Medulla oblongata (tissue), 1 donor: ENCODE data around the gene TMPRSS4.

Experiments
- DNase-seq: peaks from one replicate; pipeline ENCODE4 v3.0.0-alpha.2; 2015; ENCODE audit errors: extremely low spot score

The TMPRSS4 gene

DNA sequence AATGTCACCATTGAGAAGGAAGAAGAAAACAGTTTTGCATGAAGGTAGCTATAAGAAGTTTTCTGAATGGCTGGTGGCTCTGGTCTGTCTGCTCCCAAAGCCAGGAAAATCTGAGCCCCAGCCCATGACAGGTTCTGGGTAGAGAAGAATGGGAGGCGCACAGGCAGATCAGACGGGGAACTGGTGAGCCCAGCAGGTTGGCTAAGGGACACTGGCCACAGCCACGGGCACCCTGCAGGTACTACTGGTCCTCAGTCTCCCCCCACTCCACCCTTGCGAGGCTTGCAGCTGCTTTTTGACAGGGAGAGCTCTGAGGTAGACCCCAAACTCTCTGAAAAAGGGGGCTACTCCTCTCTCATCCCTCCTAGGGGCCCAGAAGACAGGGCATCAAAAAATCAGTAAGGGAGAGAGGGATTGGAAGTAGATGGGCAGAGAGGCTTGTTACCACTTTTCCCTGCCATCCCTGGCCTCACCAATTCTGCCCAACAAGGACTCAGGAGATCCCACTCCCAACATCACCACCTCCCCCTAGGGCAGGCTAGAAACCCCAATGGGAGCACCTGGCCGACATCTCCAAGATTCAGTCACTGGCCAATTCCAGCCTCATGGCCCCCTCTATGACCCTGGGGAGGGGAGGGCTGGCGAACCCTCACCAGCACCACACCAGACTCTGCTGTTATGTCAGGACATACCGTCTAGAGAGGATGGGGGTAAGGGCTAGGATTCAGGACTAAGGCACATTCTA lies 58.3 kb downstream of the TMPRSS4 start:
- no peak for DNase-seq

DNA sequence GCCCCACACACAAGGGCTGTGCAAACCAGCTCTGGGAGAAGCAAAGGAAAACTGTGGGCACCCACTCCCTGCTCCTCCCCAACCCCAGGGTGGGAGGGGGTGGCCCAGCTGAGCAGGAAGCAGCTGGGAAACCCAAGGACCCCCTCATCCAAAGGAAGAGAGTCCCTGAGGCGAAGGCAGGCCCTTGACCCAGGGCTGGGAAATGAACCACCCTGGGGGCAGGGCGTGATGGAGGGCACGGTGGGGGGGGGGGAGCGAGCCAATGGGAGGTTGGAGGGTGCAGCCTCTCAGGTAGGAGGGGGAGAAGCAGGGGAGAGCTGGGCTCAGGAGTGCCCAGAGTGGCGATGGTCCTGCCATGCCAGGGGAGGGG lies 58.9 kb downstream of the TMPRSS4 start:
- DNase-seq, result no peak

DNA sequence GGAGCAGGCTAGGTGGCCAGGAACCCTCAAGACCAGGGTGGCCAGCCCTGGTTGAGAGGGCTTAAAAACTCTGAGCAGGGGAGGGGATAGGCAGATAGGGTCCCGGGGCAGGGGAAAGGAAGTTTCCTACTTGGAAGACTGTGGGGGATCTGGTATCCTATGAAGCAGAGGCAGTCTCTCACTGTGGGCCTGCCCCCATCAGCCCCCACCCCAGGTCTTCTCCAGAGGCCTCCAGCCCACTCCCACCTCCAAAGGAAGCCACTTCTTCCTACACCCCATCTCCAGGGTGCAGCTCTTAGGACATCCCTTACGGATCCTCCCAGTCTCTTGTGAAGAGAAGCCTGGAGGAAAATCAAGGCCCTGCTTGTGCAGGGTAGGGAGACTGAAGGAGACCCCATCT lies 59.5 kb downstream of the TMPRSS4 start:
- no peak for DNase-seq

DNA sequence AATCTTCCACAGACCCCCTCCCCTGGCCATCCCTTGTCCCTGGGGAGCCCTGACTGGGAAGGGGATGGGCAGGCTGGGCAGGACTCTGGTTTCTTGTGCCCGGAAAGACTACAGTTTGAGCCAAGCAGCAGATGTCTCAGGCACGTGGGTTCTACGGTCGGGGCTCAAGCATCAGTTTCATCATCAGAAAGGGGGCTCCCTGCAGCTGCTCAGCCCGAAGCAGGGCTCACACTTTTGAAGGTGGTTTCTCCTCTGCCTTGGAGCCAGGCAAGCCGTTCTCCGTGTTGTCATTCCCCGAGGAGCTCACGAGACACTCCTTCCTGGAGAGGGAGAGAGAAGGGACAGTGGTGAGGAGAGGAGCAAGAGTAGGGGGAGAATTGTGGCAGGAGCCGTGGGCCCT lies 59.9 kb downstream of the TMPRSS4 start:
- DNase-seq, result no peak

DNA sequence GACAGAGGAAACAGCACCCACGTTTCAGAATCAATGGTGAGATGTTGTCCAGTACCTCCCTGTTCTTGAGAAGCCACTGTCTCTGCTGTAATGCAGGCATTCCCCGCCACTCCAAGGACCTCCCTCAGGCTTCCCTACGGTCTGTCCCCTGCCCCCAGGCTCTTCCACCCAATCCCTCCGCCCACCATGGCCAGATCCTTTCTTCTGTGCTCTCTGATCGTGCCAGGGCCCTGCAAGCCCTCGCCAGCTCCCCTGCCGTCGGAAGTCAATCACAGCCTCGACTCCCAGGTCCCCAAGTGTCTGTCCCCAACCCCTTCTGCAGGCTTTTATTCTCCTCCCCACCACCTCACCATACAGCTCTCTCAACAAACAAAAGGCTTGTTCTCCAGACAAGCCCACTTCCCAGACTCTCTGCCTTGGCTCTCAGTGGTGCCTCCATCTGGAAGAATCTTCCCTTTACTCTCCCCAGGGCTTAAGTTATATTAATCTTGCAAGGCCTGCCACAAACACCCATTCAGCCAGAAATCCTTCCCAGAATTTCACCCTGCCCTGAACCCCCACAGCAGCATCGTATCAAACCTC lies 62.1 kb downstream of the TMPRSS4 start:
- no peak for DNase-seq

DNA sequence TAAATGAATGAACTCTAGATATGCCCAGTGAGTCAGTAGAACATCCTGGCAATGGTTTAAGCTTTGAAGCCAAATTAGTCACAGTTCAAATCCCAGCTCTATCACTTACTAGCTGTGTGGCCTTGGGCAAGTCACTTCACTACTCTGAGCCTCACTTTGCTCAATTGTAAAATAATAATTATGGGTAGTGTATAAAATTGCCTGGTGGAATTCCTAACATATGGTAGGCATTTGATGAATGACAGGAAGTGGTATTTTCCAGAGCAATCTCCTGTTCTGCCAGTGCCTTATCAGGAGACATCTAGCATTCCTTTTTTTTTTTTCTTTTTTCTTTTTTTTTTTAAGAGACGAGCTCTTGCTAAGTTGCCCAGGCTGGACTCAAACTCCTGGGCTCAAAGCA lies 62.7 kb downstream of the TMPRSS4 start:
- no peak for DNase-seq

DNA sequence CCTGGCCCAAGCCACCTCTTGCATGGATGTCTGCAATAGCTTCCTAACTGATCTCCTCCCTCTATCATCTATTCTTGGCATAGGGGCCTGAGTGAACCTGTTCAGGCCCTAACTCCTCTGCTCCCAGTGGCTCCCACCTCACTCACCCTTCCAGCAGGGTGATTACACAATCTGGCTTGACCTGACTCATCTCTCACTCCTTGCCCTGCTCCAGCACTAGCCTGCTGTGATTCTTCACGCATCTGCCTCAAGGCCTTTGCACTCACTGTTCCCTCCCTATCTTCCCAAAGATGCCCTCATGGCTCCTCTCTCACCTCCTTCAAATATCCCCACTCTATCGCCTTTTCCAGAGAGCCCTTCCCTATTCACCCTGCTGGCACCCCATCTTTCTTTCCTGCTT lies 65.2 kb downstream of the TMPRSS4 start:
- DNase-seq, result no peak

DNA sequence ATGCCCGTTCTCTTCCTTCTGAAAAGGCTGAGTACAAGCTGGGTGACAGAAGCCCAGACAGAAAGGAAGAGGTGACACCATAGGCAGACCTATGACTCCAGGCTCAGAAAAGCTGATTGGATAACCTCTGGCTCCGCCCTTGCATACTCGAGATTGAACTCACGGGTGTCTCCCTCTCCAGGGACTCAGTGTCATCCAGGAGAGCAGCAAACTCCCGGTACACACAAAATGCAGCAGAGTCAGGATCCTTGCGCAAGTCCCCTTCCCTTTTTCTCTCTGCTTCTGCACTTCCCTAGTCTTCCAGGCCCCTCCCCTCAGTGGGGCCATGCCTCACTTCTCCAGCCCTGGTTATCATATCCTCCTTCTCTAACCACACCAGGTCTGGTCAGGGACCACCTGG lies 65.9 kb downstream of the TMPRSS4 start:
- DNase-seq, result peak; percentile 58

DNA sequence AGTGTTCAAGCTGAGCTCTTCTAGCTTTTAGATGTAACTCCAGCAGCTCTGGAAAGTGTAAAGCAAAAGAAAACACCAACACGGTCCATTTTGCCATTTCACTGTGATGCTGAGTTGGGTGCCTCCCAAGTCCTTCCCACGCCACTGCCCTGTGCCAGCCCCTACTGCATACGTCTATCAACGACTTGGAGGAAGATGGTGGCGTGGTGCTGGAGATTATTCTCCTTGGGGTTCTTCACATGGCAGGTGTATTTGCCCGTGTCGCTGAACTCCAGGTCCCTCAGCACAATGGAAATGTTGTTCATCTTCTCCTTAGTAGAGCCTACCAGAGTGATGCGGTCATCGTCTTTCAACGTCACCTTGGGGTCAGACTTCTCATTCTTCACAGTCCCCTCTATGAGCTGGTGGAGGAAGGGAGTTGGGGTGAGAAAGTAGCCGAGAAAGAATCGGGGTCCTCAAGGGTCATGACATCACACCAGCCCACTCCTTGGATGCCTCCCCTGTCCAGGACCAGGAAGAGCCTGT lies 66.8 kb downstream of the TMPRSS4 start:
- DNase-seq, result no peak

DNA sequence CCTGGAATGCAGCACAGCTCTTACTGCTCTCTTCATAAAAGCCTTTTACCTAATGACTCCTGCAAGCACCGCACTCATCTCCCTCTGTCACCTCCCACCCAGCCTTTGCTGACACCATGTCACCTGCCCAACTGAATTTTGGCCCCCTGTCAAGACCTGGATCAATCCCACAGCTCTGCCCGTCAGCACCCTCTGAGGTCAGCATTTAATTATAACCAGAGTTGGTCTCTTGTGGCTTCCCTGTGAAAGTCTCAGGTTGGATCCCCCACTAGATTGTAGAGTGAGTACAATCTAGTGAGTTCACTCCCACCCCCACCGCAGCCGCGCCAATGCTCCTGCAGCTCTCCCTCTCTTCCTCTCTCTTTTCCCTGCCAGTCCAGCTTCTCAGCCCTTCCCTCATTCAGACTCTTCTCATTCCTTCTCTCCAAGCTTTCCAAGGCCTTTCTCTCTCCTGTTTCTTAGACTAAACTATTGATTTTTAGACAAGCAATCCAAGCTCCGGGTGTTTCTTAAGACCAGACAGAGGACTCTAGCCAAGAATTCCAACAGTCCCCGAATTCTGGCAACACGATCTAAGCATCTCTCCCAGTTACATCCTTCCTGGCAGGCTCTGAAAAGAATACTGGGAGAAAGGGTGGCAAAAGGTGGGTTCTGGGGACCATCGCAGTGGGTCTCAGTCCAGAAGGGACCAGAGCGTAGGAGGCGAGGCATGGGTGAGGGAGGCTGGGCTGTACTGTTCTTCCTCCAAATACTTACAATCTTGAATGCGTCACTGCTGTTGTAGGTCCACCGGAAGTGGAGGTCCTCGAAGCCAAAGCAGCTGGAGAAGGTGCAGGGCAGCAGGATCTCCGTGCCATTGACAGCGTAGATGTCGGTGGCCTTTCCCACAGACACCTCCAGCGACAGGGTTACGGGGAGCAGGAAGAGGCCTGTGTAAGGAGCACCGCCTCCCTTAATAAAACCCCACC lies 67.7 kb downstream of the TMPRSS4 start:
- no peak for DNase-seq

DNA sequence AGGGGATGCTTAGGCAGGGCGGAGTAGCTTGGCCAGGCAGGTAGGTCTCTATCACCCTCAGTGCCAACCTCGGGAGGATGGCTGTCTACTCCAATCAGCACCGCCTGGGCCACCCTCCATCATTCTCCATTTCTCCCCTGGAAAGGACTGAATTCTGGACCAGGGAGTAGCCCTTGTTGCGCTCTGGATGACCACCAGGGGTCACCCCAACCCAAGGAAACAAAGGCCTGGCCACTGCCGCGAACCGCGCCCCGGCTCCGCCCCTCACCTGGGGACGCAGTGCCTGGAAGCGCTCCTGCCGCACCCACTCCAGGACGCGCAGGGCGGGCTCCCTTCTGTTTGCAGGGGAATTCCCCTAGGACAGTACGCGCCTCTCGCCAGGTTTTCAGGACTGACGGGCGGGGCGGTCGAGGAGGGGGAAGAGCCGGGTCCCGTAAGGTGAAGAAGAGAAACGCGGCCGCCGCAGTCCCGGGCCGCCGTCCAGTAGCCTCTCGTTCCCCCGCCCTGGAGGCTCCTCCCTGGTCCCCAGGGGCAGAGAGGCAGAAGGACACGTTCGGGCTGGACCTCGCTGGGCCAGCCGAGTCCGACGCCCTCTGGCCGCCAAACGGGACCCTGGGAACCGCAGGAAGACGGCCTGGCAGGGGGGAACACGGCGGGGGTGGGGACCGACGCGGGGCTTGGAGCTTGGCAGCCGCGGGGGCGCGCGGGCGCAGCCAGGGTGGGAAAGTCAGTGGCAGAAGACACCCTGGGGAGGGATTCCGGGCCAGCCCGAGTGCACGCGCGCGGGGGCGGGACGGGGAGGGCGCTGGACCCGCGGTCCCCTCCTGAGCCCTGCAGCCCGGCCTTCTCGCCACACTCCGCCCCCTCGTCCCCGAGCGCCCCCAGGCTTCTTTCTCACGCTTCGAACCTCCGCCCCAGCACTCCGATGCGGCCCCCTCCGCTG lies 68.7 kb downstream of the TMPRSS4 start:
- DNase-seq, result peak; percentile 85

DNA sequence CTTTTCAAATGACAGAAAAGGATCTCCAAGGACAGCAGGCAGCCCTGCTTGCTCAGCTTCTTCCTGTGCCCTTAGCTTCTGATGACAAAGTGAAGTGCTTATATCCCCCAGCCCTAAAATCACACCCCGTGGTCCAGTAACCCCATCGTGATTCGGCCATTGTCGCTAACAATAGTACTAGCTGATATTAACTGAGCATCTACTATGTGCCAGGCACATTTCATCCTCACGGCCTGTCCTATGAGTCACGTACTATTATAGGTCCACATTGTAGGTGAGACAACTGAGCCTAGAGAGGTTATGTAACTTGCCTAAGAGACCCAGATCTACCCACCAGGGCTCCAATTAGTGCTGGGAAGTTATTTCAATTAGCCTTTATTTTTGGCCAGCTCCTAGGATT lies 69.7 kb downstream of the TMPRSS4 start:
- DNase-seq, result no peak

DNA sequence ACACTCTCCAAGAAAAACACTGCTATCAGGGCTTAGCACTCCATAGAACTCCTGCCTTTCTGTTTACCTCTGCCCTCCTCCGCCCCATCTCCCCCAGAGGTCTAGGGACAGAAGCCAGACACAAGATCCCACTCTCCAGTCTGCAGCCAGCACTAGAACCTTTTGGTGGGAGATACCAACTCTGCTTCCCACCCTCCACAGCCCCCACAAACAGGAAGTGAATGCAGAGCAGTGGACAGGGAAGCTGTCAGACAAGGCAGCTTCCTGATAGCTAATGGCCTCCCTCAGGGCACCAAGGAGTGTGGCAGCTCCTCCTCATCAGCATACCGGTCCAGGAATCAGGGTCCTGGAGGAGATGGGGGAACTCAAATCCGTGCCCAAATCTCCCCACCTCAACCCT lies 70.6 kb downstream of the TMPRSS4 start:
- no peak for DNase-seq

DNA sequence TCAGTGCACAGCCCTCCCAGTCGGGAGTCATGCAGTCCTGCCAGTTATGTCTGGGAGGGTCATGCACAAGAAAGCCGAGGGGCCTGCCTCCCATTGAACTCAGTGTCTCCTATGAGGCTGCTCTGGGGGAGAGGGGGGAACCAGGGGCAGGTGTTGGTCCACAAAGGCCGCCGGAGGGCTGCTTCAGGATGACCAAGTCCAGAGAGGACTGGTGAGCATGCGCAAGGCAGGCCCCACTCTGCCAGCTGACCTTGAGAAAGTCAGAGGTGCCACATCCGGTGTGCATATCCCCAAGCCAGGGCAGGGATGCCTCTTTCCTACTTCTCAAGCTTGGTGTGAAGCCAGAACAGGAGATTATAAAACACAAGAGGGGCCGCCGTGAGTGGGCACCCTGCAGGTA lies 71.4 kb downstream of the TMPRSS4 start:
- no peak for DNase-seq

DNA sequence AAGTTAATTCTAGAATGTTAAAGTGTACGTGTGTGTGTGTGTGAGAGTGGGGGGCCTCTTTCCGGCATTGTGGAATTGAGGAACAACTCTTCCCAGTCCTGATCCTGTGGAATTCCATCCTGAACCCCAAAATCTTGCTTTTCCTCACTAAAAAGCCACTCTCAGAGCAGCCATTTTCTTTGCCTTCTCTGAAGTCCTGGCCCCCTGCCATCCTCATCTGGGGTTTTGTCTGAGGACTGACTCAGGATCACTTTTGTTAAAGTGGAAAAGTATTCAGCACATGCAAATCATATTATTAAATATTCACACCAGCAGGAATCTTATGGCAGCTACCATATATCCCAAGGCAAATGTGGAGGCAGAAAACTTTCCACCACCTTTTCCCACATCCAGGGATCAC lies 72.0 kb downstream of the TMPRSS4 start:
- DNase-seq, result no peak

DNA sequence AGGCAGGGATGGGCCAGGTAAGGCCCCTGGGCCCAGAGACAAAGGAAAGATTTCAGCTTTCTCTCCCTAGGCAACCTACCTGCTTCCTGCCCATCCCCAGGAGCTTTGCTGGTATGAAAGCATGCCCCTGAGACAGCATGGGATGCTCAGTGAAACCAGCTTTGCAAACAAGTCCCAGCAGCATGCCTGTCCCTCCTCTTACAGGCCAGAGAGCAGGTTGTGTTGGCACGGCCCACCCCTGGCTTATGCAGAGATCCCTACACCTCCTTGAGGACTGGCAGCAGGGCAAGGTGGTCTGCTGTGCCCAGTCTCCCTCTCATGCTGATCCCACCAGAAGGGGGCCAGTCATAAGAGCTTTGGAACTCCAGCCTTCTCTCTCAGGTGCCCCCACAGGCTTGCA lies 72.6 kb downstream of the TMPRSS4 start:
- DNase-seq, result no peak

DNA sequence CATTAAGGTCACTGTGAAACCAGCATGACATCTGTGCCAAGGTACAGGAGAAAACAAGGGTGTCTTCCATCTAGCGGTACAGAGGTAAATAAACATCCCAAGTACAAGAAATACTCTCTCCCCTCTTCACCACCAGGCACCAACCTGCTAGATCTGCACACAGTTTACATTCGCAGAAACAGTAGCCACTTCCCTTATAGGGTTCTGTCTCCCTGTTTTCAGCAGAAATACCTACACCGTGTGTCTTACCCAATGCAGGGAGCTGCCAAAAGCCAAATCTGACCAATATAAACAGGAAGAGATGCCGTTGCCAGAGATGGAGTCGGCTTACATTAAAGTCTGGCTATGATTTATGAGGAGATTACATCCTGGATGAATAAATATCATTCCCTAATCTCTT lies 74.6 kb downstream of the TMPRSS4 start:
- no peak for DNase-seq

DNA sequence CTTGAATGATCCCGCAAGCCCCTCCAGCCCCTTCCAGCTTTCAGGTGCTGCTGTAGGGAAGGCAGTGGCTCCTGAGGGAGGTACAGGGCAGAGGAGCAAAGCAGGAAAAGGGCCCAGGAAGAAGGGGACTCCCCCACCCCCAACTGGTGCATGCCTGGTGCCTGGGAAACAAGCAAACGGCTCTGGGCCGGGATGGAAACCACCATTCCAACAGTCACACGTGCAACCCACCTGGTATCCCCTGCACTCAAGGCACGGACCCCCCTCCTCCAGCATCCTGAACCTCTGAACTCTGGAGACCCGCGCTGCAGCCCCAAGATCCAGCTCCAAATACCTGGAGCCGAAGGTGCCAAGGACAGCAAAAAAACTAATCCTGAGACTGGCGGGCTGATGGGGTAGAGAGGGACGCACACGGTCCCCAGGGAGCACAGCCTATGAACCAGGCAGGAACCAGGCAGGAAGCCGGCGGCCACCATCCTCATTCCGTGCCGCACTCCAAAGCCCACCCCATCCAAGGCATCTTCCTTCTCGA lies 75.2 kb downstream of the TMPRSS4 start:
- no peak for DNase-seq

DNA sequence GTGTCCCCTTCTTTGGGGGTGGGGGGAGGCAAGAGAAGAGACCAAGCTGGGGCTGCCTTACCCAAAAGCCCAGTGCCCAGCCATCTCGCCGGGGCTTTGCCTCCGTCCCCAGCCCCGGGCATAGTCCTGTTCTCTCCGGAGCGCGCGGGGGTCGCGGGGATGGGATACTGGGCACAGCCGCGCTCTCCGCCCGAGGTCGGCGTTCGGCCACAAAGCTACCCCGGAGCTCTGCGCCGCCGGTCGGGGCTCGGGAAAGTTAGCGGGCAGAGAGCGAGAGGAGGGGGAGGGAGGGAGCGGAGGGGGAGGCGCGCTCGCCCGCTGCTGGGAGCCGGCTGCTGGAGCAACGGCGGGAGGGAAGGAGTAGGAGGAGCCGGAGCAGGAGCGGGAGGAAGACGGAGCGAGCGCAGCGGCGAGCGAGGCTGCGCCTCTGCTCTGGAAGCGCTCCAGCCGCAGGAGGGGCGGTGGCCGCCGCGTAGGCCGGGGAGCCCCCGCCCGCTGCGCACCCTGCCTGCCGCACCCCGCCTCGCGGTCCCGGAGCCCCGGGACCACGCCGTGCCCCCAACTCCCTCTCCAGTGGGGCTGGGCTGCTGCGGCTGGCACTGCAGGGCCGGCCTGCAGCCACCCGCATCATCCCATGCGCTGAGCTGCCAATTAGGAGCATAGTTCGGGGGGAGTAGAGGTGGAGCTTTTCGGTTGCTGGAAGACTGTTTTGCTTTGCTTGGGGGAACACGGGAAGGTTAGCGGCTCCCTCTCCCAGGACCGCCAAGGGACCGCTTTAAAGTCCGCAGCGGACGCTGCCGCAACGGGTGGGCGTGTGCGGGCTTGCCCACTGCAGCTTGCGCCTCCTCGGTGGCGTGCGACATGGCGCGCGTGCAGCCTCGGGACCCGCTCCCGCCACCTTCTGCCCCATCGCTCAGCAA lies 75.9 kb downstream of the TMPRSS4 start, which contains the start of gene SCN4B:
SCN4B (minus strand) TSS at position 272 of the 920 bp plus-strand sequence; CDS start at position 122, 150 bp downstream.
- DNase-seq, result peak; percentile 22

DNA sequence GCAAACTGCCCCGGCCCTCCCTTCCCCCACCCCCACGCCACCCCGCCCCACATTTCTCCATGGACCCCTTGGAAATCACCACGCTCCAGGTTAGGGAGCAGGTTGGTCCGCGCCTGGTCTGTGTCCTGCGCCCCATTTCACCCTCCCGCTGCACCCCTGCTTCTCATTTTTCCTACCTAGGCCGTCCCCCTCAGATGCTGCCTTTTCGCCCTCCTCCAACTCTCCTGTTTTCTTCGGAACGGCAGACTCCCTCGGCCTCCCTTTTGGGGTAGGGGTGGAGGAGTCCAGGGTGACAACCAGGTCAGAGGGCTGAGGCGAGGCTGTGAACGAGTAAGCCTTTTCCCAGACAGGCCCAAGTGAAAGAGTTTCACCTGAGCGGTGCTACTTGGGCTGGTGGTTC lies 76.6 kb downstream of the TMPRSS4 start:
- DNase-seq, result no peak
